ENCODE results near the gene CABP2.
"Not testable (repeated sequence)": the region's sequence is repeated elsewhere in the genome, so short reads cannot be mapped to it uniquely, and the experiment has no call there.

CABP2 gene

DNA sequence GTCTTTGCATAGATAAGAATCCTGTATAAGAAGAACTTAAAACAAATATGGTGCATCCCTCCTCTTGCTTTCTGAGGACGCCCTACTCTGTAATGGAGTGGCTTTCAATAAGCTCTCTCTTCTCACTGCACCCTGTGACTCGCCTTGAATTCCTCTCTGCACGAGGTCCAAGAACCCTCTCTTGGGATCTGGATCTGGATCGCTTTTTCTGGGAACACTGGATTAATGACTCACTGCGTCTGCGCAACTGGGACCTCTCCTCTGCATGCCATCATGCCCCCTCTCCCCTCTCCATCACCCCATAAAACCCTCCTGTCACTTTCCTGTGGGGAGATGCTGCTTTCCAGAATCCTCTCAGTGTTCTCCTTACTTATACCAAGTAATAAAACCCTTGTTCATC is 15.1 kb upstream of the CABP2 start:
- DNase-seq: no peak

DNA sequence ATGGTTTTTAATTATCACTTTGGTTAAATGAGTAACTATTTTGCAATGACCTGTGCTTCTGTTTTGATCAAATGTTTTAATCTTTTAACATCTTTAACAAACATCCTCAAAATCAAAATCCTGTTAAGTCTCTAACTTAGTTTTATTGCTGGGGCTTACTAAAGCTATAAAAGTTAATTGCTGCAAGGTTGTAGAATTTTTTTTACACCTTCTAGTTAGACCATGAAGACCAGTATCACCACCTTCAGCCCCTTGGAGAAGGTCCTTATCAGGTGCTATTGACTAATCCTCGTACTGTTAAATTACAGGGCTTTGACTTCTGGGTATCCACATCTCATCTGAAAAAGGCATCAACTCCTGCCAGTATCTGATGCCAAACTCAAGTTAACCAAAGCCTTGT is 12.3 kb upstream of the CABP2 start:
- DNase-seq: no peak

DNA sequence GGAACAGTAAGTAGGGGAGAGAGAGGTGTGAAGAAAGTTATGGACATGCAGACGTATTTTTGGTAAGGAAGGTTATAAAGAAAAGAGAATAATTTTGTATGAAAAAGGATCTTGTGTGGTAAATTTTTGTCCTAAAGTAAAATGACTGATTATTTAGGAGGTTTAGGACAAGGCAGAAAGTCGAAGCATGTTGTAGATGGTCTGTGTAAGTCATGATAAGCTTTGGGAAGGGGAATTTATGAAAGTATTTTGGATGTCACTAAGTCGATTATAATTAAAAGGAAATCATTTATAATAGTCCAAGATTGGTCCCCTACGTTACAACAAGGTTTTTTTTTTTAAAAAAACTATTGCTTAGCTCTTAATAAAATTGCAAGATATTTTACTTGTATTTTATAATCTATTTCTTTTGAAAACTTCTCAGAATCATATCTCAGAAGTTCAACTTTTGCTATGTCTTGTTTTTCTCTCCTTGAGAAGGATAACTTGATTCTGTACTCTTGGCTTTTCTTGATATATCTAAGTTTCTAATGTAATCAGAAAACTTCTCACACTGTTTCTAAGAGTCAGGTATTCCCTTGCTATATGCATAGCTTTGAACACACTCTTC is 10.9 kb upstream of the CABP2 start:
- no peak for DNase-seq

DNA sequence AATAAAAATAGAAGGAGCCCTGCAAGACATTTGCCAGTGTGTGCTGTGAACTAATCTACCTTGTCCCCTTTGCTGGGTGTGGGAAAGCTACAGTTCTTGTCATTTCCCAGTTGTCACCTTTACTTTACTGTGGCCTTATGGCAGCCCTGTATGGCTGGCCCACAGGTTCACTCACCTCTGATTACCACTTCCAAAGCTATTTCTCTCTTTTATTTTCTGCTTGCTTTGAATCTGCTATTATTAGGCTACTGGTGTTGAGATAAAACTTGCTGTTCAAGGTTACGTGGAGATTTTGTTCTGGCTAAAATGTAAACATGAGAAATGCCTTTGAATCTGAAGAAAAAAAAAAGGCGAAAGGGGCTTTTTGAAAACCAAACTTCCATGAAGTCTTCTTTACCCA is 9.6 kb upstream of the CABP2 start:
- DNase-seq: no peak

DNA sequence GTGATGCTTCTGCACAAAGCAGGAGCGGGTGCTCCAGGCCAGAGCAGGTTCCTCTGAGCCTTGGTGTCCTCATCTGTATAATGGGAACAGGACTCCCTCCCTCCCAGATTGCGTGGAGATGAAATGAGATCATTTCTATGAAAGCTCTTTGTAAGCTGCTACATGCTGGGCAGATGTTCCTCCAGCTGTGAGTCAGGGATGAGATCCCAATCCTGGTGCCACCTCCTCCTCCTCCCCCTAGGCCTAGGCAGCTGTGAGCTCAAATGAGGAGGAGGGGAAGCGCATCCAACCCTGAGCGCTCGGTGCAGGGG is 7.0 kb upstream of the CABP2 start:
- no peak for DNase-seq

DNA sequence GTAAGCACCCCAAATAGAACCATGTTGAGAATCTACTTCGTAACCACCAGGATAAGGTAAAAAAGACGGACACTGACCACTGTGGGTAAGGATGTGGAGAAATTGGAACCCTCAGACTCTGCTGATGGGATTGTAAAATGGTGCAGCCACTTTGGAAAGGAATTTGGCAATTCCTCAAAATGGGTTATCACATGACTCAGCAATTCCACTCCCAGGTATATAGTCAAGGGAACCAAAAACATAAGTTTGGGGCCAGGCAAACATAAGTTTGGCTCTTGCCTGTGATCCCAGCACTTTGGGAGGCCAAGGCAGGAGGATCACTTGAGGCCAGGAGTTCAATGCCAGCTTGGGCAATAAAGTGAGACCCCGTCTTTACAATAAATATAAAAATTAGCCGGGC is 5.1 kb upstream of the CABP2 start:
- DNase-seq: no peak

DNA sequence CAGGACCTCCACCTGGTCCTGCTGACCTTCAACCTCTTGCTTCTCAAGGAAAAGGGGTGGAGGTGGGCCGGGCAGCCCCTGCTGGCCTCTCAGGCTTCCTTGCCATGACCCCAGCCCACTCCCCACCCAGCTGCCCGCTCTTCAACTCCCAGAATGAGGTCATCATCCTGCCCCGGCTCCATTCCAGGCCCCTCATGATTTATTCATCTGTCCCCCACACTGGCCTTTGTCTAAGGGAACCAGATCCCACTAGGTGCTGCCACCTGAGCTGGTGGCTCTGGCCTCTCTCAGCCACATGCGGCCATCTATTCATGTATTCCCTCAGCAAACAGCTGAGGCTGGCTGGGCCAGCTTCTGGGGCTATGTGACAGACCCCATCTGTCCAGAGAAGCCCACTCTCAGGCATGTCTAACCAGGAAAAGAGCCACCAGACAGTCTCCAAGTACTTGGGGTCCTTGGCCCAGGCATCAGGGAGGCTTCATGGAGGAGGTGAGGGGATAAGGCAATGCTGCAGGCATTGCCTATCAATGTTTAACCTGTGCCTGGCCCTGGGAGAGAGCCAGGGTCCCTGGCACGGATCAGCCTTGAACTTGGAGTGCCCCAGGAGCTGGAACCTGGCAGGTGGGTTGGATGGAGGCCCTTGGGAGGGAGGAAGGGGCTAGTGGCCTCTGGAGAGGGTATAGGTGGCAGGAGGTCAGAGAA is 2.2 kb upstream of the CABP2 start:
- DNase-seq: no peak

DNA sequence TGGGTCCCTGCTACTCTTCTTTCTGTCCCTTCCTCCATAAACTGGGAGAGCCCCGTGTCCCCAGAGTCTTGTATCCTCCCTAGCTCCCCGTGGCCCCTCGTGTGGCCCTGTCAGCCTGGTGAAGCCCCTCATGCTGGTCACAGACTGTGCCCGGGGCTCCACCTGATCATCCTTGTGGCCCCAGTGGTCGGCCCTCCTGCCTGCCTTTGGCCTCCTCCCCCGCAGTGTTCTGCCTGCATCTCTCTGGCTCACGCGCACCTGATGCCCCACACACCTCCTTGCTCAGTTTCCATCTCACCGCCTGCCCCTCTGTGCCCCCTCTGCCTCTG is 1.2 kb upstream of the CABP2 start:
- DNase-seq: no peak

DNA sequence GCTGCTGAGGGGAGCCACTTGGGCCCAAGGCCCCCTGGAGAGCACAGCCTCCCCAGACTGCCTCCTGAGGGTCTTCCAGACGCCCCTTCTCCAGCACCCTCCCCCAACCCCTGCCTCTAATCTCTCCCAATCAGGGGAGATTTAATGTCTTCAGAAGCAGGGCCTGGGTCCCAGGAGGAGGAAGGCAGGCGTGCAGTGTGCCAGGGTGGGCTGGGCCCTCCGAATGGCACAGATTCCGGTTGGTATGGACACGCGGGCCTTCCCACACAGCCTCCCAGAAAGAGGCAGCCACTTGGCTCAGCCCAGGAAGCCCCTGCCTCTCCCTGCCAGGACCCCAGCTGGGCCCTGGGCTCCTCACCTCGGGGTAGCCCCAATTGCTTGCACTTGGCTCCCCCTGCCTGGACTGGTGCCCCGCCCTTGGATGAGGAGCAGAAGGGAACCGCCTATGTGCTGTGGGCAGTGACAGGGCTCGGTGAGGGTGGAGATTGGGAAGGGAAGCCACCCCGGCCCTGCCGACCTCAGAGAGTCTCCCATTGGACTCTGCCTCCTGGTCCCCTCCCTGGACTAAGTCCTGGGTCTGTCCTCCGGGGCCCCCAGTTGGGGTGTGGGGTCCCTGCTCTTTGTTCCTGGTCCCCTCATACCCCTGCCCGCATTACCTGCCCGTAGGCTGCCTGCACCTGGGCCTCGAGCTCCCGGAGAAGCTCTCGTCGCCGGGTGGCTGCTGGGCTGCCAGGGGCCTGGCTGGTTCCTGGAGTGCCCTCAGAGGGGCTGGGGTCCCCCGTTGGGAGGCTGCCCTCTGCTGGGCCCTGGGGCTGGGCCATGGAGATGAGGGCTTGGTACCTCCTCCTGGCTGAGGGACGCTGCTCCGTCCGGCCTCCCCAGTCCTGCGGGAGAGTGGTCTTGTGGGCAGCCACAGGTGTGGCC is 572 bp upstream of the CABP2 start:
- DNase-seq: no peak

DNA sequence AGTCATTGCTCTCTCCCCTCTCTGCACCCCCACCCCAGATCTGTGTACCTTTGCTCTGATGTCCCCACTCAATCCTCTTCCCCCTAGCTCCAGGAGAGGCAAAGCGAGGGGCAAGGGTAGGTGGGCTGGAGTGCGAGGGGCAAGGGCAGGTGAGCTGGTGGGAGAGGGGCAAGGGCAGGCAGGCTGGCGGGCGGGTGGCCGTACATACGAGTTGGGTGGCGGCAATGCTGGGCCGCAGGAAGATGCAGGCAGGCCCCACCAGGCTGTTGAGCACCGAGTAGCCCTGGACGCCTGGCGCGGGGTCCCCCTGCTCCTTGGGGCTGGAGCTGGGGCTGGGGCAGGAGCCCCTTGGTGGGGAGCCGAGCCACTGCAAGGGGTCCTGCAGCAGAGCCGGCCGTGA is 908 bp downstream of the CABP2 start:
- DNase-seq: no peak

DNA sequence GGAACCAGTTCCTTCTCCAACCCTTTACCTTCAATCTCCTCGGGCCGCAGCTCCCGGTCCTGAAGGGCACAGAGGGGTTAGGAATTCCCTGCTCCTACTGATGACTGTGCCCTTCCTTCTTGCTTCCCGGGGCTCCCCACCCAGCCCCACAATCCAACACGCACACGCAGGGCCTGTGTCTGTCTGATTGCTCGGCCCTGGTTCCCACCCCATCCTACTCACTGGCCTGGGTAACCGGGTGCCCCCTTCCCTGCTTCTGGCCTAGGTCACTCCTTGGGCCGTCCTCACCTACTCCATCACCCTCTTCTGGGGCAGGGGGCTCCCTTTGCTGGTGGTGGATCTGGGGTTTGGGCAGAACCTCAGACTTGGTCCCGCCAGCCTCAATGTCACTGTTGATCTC is 1.3 kb downstream of the CABP2 start:
- DNase-seq: no peak

DNA sequence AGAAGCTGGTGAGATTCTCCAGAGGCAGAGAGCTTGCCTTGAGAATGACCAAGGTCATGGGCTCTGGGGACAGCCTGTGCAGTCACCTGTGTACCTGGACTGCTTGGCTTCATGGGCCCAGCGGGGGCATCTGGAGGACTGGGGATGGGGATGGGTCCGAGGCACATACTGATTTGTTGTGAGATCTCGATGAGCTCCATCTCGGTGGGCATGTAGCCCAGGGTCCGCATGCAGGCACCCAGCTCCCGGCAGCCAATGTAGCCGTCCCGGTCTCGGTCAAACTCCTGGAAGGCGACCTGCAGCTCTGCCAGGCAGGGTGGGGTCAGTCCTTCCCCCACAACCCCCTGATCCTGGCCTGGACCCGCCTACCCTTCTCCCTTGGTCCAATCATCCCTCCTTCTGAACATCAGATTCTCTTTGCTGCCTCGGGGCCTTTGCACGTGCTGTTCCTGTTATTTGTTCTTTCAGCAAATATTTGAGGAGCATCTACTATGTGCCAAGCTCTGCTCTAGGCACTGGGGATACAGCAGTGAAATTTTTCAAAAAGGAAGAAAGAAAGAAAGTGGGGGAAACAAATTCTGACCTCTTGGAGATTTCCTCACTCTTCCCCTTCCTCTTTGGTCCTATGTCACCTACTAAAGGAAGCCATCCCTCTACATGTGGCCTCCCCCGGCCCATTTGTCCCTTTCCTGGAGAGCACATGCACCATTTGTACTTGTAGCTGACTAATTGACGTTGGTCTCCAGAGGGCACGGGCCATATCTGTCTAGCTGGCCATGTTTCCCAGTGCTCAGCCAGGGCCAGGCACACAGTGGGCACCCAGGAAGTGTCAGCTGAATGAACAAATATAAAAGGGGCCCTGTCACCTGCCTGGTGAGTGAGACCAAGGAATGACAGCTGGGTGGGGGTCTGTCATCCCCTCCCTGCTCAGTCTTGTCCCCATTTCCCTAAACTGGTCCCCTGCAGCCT is 2.1 kb downstream of the CABP2 start:
- DNase-seq: no peak

DNA sequence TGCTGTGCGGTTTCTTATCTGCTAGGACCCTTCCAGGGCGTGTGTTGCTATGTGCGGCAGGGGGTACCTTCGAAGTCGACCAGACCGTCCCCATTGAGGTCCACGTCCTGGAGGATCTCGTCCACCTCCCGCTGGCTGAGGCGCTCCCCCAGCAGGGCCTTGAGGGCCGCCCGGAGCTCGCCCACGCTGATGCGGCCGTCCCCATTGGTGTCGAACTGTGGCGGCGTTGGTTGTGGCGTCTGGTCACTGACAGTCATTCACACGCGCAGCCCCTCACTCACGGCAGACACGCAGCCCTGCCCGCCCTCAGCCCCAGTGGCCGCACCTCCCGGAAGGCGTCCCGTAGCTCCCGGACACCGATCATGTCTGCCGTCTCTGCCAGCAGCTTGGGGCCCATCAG is 3.5 kb downstream of the CABP2 start:
- DNase-seq: no peak

DNA sequence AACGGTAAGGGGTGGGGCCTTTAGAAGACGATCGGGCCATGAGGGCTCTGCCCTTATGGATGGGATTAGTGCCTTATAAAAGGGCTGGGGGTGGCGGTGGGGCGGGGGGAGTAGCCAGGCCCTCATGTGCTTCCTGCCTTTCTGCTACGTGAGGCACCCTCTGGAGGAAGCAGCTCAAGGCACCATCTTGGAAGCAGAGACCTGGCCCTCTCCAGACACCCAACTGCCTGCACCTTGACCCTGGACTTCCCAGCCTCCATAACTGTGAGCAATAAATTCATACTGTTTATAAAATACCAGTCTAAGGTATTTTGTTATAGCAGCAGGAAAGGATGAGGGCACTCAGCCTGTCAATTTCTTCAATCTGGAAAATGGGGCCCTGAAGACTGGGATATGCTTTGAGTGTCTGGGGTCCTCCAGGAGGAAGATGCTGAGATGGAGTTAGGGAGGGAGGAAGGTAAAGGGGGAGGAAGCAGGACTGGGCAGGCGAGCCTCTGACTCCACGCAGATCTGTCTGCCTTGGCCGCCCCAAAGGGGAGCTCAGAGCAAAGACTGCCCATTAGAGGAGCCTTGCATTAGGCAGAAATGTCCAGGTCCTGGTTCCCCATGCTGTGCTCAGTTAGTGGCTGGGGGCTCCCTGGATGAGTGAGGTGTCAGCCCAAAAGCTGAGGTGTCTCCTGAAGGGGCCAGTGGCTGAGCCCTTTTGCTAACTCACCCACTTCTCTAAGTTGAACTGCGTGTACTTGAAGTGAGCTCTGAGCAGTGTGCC is 5.3 kb downstream of the CABP2 start:
- DNase-seq: no peak

DNA sequence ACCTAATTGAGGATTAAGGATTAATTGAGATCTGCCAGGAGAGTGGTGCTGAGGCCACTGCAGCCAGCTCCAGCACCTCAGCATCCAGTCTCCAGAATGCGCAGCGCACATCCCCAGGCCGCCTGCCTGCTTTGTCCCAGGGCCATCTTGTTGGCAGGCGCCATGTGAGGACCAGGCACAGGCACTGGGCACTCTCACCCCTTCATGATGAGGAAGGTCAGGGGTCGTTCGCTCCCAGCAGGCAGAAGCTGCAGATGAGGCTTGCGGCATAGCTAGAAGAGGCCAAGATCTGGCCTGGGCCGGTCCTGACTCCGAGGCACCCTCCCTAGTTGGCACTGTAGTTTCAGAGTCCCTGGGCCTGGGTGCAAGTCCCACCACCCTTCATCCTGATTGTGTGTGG is 6.4 kb downstream of the CABP2 start:
- no peak for DNase-seq

DNA sequence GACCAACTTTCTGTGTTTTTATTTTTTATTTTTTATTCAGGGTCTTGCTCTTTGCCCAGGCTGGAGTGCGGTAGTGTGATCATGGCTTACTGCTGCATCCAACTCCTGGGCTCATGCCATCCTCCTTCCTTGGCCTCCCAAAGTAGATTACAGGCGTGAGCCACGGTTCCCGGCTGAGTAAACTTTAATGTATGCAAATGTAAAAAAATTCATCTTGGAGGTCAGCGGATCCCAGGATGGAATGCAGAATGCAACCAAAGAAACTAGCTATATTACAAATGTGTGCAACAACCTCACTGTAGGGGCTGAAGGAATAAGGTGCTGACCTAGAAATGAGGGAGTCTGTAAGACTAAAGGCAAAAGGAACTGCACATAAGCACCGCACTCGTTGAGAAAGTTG is 9.1 kb downstream of the CABP2 start:
- DNase-seq: no peak

DNA sequence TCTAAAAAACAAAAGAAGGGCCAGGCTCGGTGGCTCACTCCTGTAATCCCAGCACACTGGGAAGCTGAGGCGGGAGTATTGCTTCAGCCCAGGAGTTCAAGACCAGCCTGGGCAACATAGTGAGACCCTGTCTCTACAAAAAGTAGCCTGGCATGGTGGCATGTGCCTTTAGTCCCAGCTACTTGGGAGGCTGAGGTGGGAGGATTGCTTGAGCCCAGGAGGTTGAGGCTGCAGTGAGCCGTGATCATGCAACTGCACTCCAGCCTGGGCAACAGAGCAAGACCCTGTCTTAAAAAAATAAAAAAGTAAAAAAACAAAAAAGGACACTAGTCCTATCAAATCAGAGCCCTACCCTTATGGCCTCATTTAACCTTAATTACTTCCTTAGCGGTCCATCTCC is 11.7 kb downstream of the CABP2 start:
- DNase-seq: not testable (repeated sequence)

DNA sequence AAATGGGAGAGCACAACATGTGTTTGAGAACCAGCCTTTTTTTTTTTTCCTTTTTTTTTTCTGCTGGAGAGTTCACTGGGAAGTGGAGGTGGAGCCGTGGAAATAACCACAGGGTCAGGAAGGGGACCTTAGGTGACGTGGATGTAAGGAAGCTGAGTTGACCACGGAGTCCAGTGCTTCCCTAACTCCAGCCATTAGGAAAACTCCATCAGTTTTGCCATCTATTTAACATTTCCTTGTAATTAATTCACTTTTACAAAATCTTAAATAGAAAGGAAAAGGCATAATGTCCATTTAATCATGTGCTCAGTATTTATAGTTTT is 13.3 kb downstream of the CABP2 start:
- no peak for DNase-seq

DNA sequence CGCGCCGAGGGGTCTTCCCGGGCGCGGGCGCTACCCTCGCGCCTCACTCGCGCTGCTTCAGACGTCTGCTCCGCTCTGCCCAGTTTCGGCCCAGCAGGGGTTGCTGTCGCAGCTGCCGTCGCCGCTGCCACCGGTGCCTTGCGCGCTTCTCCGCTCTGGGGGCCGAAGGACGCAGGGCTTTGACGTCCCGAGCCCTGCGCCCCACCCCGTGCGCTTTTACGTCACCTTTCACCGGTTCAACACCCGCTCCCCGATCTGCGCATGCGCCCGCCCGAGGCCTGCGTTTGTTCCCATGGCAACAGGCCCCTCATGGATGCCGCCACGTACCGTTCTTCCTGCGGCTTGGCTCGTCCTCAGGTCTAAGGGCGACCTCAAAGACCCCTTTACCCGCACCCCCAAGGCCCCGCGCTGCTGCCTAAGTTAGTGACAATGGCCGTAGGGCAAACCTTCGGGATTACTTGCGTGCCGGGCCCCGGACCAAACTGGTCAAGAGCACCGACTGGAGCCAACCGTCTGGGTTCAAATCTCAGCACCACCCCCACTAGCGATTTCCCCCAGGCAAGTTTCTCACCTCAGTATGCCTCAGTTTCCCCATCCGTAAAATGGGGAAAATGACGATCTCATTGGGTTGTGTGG is 14.6 kb downstream of the CABP2 start:
- peak; percentile 99 for DNase-seq

DNA sequence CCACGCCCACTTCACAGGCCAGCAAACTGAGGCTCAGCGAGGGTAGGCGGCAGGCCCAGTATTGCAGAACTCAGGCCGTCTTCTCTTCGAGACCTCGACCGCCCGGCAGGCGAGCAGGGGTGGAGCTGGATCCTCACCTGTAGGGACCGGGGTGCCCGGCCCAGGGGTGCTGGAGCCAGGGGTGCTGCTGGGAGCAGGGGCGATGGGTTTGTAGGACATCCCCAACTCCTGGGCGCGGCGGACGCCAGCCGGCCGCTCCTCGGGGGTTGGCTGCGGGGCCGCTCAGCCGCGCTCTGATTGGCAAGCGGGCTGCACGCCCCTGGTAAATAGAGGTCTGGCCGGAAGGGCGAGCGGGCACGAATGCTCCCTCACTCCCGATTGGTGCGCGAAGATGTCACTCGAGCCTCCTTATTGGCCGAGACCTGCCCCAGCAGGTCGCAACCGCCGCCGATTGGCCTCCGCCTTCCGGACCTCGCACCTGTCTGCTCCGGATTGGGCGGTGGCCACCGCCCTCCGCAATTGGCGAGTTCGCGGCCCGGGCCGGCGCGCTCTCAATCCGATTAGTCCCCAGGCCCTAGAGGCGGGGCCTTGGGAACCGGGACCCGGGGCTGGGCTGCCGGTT is 15.3 kb downstream of the CABP2 start, which contains the start of gene CDK2AP2:
Gene CDK2AP2, minus strand, starts transcription at position 299 of the 622 bp plus-strand sequence. Its CDS starts 80 bp downstream, at position 219.
- peak; percentile 99 for DNase-seq

DNA sequence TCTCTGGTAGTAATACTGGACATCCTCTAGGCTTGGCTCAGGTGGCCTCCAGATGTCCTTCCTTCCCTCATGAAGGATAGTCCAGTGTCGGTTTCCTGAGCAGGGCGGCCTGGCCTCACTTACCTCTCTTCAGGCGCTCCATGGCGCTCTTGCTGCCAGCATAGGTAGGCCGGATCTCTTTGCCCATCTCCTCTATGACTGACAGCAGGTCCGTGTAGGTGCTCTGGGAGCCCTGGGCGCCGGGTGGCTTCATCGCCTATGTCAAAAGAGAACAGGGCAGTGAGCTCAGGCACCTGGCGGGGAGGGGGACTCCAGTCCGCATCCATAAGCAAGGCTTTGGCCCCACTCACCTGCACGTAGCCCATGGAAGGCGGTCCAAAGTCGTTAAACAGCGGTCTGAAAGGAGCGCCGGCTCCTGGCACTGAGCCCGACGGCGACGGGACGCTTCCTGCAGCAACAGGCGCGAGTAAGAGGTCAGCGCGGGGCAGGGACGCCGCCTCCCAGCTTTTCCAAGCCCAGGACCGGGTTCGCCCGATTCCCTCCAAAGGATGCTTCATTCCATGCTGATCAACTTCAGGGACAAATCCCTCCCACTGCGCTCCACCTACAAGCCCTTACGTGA is 15.9 kb downstream of the CABP2 start:
- DNase-seq: no peak
